PC-3 (cell line): ENCODE measurements around the gene POLL. TPM values are rescaled to one million over a fixed set of nuclear protein-coding genes. Genes with fewer than 3 reads are reported as not detected.
A peak's percentile ranks its signal among the peaks of the same experiment; 100 is the strongest.

Source experiments
- ATAC-seq: fragments of 200-7000 bp; cut with Tn5 transposase; 2 replicates; pipeline ENCODE4 v1.9.1; 2020; ENCODE audit warnings: mild to moderate bottlenecking, moderate library complexity
- BruUV-seq: library from RNA; stranded (reverse); fragments of 400-500 nt; replicated peaks from 2 replicates; lab custom pipeline; 2021; lab: Mats Ljungman, UMichigan
- CTCF ChIA-PET: fragments of 300-600 bp; sonication (Branson Sonifier 250); formaldehyde crosslinking; loops from one replicate; lab custom pipeline; 2022; ENCODE audit warnings: antibody characterized with exemption; lab: Charles Lee
- POLR2A ChIA-PET: fragments of 300-600 bp; sonication (Branson Sonifier 250); formaldehyde crosslinking; loops from one replicate; lab custom pipeline; 2022; ENCODE audit warnings: antibody characterized with exemption; ENCODE audit not compliant: unreplicated experiment; lab: Charles Lee
- DNase-seq: peaks from one replicate; pipeline ENCODE4 v3.0.0-alpha.2; 2015
- H2AFZ ChIP-seq: fragments of 300-600 bp; sonication (generic); 2 replicates; pipeline ENCODE4 v1.6.0; 2016; ENCODE audit warnings: antibody characterized with exemption, low read length
- H3F3A ChIP-seq: fragments of 300-600 bp; sonication (generic); one replicate; pipeline ENCODE4 v1.6.0; 2017; ENCODE audit warnings: antibody characterized with exemption, low read length, control low read depth, mild to moderate bottlenecking; ENCODE audit not compliant: unreplicated experiment
- H3K27ac ChIP-seq: fragments of 300-600 bp; sonication (generic); 2 replicates; pipeline ENCODE4 v1.5.1; 2016; ENCODE audit warnings: mild to moderate bottlenecking, low read length
- H3K27me3 ChIP-seq: fragments of 300-600 bp; sonication (generic); 2 replicates; pipeline ENCODE4 v1.6.1; 2016; ENCODE audit warnings: low read length, mixed read lengths
- H3K36me3 ChIP-seq: fragments of 300-600 bp; sonication (generic); 2 replicates; pipeline ENCODE4 v1.6.1; 2016; ENCODE audit warnings: low read depth, mixed run types, low read length, mixed read lengths
- H3K4me1 ChIP-seq: fragments of 300-600 bp; sonication (generic); 2 replicates; pipeline ENCODE4 v1.5.1; 2016; ENCODE audit warnings: low read length; ENCODE audit not compliant: insufficient read depth
- H3K4me2 ChIP-seq: fragments of 300-600 bp; sonication (generic); 2 replicates; pipeline ENCODE4 v1.6.0; 2016; ENCODE audit warnings: low read length
- H3K4me3 ChIP-seq: fragments of 300-600 bp; sonication (generic); 2 replicates; pipeline ENCODE4 v1.5.1; 2016; ENCODE audit warnings: mild to moderate bottlenecking, low read length, mixed read lengths
- H3K79me2 ChIP-seq: fragments of 300-600 bp; sonication (generic); 2 replicates; pipeline ENCODE4 v1.6.1; 2017; ENCODE audit warnings: low read length, mixed read lengths
- H3K9ac ChIP-seq: fragments of 300-600 bp; sonication (generic); 2 replicates; pipeline ENCODE4 v1.6.0; 2016; ENCODE audit warnings: mild to moderate bottlenecking, low read length
- H3K9me2 ChIP-seq: fragments of 300-600 bp; sonication (generic); replicated peaks from 2 replicates; pipeline ENCODE4 v1.6.1; 2016; ENCODE audit warnings: mixed run types, low read length, mixed read lengths
- H3K9me3 ChIP-seq: fragments of 300-600 bp; sonication (generic); 2 replicates; pipeline ENCODE4 v1.6.1; 2016; ENCODE audit warnings: low read length, mixed read lengths
- H4K20me1 ChIP-seq: fragments of 300-600 bp; sonication (generic); 2 replicates; pipeline ENCODE4 v1.6.1; 2016; ENCODE audit warnings: low read length, mixed read lengths
- CTCF ChIP-seq: fragments of 300-600 bp; sonication (generic); conservative IDR thresholded peaks from 2 replicates; pipeline ENCODE4 v1.5.1; 2017; ENCODE audit warnings: antibody characterized with exemption, low read depth, mild to moderate bottlenecking, low read length
- EZH2 ChIP-seq: fragments of 300-600 bp; sonication (generic); IDR thresholded peaks from one replicate; pipeline ENCODE4 v1.6.1; 2017; ENCODE audit warnings: antibody characterized with exemption, mild to moderate bottlenecking, low read length; ENCODE audit not compliant: unreplicated experiment
- EZH2phosphoT487 ChIP-seq: fragments of 300-600 bp; sonication (generic); IDR thresholded peaks from 2 replicates; pipeline ENCODE4 v1.6.1; 2018; ENCODE audit warnings: mild to moderate bottlenecking, antibody characterized with exemption, low read length, borderline replicate concordance
- intact Hi-C: fragments of 100-400 bp; cut with micrococcal nuclease; formaldehyde crosslinking; loops from 2 replicates; pipeline ENCODE4 v1.9.0; 2023
- total RNA-seq: library from RNA; depleted of rRNA; stranded (reverse); fragments of >200 nt; gene quantifications from 2 replicates; pipeline ENCODE4 v1.2.3, GENCODE V29; 2014

POLL gene
- total RNA-seq, 1 experiment from 2014 or later, result 10.9 TPM

GRCh38 chr10:101602761-101603398 is 14.8 kb upstream of the POLL start:
- peak; percentile 91 for ATAC-seq
- Histone ChIP-seq H2AFZ (no peak overlapping the region), H3K27ac (no peak overlapping the region), H3K9ac (no peak overlapping the region), H3K79me2 (no peaks in the 10 kb centered on the region), H4K20me1 (no peaks in the 10 kb centered on the region), H3K4me3 (no peak overlapping the region), H3K4me1 (no peaks in the 10 kb centered on the region), H3K27me3 (no peaks in the 10 kb centered on the region), H3K9me2 (no peaks in the 10 kb centered on the region), H3K4me2 (no peak overlapping the region), H3K9me3 (no peaks in the 10 kb centered on the region), H3K36me3 (no peaks in the 10 kb centered on the region), H3F3A (no peaks in the 10 kb centered on the region)
- intact Hi-C loops, result loop anchor here (1.0 to 10.0 kb wide), 2 partner anchors 178 to 472 kb away; no protein-coding TSS in a partner anchor
- CTCF ChIA-PET, result interaction anchor here (0.5 to 1.7 kb wide), 11 partner anchors 13 to 481 kb away, joined by 3 to 18 read pairs (median 6); partner anchors contain the start of genes DPCD and POLL
- DNase-seq, result peak; percentile 76
- POLR2A ChIA-PET, result interaction anchor here (0.6 kb wide), 1 partner anchor 101 kb away, joined by 3 read pairs; no protein-coding TSS in a partner anchor
- TF ChIP-seq EZH2phosphoT487, result no peak
- peak; percentile 89 for TF ChIP-seq CTCF
- TF ChIP-seq EZH2, result no peak
- BruUV-seq, result no TSS peak

- no peaks in the 10 kb centered on the region for H3K79me2 ChIP-seq
- BruUV-seq, result no TSS peak
- no peaks in the 10 kb centered on the region for H3K9me3 ChIP-seq
- H3K9me2 ChIP-seq, result no peaks in the 10 kb centered on the region
- no peaks in the 10 kb centered on the region for H3K27me3 ChIP-seq
- H4K20me1 ChIP-seq, result no peaks in the 10 kb centered on the region
- ChIA-PET POLR2A (no interaction called here), CTCF (interaction anchor here (1.7 kb wide), 1 partner anchor 179 kb away, joined by 18 read pairs; no protein-coding TSS in a partner anchor)
- H2AFZ ChIP-seq, result no peak overlapping the region
- intact Hi-C loops, result loop anchor here (10.0 kb wide), 1 partner anchor 473 kb away; no protein-coding TSS in a partner anchor
- ATAC-seq (no peak), DNase-seq (no peak)
- no peak overlapping the region for H3K4me3 ChIP-seq
- no peak overlapping the region for H3K4me2 ChIP-seq
- H3K9ac ChIP-seq, result no peak overlapping the region
- H3K36me3 ChIP-seq, result no peaks in the 10 kb centered on the region
- TF ChIP-seq EZH2phosphoT487, result no peak
- TF ChIP-seq EZH2, result no peak
- TF ChIP-seq CTCF, result no peak
- no peaks in the 10 kb centered on the region for H3K4me1 ChIP-seq
- no peaks in the 10 kb centered on the region for H3F3A ChIP-seq
- H3K27ac ChIP-seq, result no peak overlapping the region
Measured at GRCh38 chr10:101601541-101601940, 13.5 kb upstream of the POLL start.
